HepG2 (cell line): ENCODE measurements around the gene ADCY1. TPM values are rescaled to one million over a fixed set of nuclear protein-coding genes. Genes with fewer than 3 reads are reported as not detected.

ENCODE experiments used
- HOXA9 ChIP-seq: sonication (generic); formaldehyde crosslinking; IDR thresholded peaks from 2 replicates; pipeline ENCODE4 v1.8.1; 2022; ENCODE audit warnings: missing genetic modification reagents, mild to moderate bottlenecking, moderate library complexity, borderline replicate concordance
- SIX4 ChIP-seq: sonication (generic); formaldehyde crosslinking; IDR thresholded peaks from 2 replicates; pipeline ENCODE4 v1.4.0; 2020; ENCODE audit warnings: missing genetic modification reagents
- ZNF652 ChIP-seq: IDR thresholded peaks from 2 replicates; pipeline ENCODE4 v1.6.1; 2016; ENCODE audit warnings: low read depth, borderline replicate concordance
- polyA plus RNA-seq, 8 experiments: library from polyadenylated mRNA; depleted of rRNA in 3 of 8; stranded (reverse) in 7 of 8; unstranded in 1 of 8; fragments of >200 nt; fragmentation: Illumina TruSeq in 4 of 8; extraction: Trizol in 4 of 8; gene quantifications; 2 replicates each; pipeline versions ENCODE4 v1.2.1 to v1.2.3, GENCODE V29; 2011 to 2016; ENCODE audit warnings: low read depth in 4 of 8, missing spikeins in 1 of 8, mixed read lengths in 1 of 8; ENCODE audit not compliant: insufficient read depth in 1 of 8
- total RNA-seq, 5 experiments: library from RNA; depleted of rRNA; stranded (reverse); fragments of >200 nt; fragmentation: Illumina TruSeq; extraction: Trizol; gene quantifications; 2 replicates each; pipeline ENCODE4 v1.2.3, GENCODE V29; 2016; ENCODE audit warnings: low read depth in 1 of 5
- TF ChIP-seq, protein P1 (sequence below): sonication (generic); formaldehyde crosslinking; IDR thresholded peaks from 2 replicates; pipeline ENCODE4 v1.4.0; 2020; ENCODE audit warnings: mild to moderate bottlenecking, missing genetic modification reagents
- TF ChIP-seq, protein P2 (sequence below): sonication (generic); formaldehyde crosslinking; IDR thresholded peaks from 2 replicates; pipeline ENCODE4 v1.5.0; 2020; ENCODE audit warnings: missing genetic modification reagents
- TF ChIP-seq, protein P3 (sequence below): sonication (generic); formaldehyde crosslinking; IDR thresholded peaks from one replicate; pipeline ENCODE4 v1.5.1; 2020; ENCODE audit warnings: mild to moderate bottlenecking, missing genetic modification reagents; ENCODE audit errors: not compliant biosample characterization
- TF ChIP-seq, protein P4 (sequence below), 2 experiments: fragments of 450-650 bp in 1 of 2; sonication (generic) in 1 of 2; formaldehyde crosslinking in 1 of 2; IDR thresholded peaks; 2 replicates each; pipeline versions ENCODE4 v1.6.1 to v1.8.0; 2016 to 2022; ENCODE audit warnings: antibody characterized with exemption in 1 of 2, mild to moderate bottlenecking in 1 of 2, missing genetic modification reagents in 1 of 2

ADCY1 gene
- total and polyA plus RNA-seq, 2 of the 13 experiments (the other 11 are each of a cell fraction or from before 2014, with no cell fraction given) = 0.80 to 1.2 TPM

DNA sequence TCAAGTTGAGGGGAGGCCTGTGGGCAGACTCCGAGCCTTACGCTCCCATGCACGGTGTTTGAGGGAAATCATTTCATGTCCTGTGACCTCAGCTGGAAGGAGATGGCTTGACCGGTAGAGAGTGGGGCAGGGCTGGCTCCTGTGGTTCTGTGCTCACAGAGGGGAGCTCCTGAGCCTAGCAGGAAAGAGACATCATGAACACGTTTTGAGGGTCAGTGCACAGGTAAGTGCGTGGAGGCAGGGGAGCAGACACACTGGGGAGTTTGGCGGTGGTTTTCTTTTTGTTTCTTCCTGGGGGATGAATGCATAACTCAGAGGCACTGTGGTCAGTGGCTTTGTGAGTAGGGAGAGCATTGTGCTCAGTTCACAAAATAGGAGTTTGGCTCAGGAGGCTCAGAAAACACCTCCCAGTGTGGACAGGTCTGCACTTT lies 22.5 kb downstream of the ADCY1 start (continued):
- TF ChIP-seq, protein P1, sequence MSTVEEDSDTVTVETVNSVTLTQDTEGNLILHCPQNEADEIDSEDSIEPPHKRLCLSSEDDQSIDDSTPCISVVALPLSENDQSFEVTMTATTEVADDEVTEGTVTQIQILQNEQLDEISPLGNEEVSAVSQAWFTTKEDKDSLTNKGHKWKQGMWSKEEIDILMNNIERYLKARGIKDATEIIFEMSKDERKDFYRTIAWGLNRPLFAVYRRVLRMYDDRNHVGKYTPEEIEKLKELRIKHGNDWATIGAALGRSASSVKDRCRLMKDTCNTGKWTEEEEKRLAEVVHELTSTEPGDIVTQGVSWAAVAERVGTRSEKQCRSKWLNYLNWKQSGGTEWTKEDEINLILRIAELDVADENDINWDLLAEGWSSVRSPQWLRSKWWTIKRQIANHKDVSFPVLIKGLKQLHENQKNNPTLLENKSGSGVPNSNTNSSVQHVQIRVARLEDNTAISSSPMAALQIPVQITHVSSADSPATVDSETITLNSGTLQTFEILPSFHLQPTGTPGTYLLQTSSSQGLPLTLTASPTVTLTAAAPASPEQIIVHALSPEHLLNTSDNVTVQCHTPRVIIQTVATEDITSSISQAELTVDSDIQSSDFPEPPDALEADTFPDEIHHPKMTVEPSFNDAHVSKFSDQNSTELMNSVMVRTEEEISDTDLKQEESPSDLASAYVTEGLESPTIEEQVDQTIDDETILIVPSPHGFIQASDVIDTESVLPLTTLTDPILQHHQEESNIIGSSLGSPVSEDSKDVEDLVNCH (CRISPR knock-in tag) = no peak
- TF ChIP-seq SIX4 (CRISPR knock-in tag) (no peak), HOXA9 (CRISPR knock-in tag) (no peak), ZNF652 (no peak)
- TF ChIP-seq, protein P2, sequence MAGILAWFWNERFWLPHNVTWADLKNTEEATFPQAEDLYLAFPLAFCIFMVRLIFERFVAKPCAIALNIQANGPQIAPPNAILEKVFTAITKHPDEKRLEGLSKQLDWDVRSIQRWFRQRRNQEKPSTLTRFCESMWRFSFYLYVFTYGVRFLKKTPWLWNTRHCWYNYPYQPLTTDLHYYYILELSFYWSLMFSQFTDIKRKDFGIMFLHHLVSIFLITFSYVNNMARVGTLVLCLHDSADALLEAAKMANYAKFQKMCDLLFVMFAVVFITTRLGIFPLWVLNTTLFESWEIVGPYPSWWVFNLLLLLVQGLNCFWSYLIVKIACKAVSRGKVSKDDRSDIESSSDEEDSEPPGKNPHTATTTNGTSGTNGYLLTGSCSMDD (CRISPR knock-in tag) = no peak
- TF ChIP-seq, protein P3, sequence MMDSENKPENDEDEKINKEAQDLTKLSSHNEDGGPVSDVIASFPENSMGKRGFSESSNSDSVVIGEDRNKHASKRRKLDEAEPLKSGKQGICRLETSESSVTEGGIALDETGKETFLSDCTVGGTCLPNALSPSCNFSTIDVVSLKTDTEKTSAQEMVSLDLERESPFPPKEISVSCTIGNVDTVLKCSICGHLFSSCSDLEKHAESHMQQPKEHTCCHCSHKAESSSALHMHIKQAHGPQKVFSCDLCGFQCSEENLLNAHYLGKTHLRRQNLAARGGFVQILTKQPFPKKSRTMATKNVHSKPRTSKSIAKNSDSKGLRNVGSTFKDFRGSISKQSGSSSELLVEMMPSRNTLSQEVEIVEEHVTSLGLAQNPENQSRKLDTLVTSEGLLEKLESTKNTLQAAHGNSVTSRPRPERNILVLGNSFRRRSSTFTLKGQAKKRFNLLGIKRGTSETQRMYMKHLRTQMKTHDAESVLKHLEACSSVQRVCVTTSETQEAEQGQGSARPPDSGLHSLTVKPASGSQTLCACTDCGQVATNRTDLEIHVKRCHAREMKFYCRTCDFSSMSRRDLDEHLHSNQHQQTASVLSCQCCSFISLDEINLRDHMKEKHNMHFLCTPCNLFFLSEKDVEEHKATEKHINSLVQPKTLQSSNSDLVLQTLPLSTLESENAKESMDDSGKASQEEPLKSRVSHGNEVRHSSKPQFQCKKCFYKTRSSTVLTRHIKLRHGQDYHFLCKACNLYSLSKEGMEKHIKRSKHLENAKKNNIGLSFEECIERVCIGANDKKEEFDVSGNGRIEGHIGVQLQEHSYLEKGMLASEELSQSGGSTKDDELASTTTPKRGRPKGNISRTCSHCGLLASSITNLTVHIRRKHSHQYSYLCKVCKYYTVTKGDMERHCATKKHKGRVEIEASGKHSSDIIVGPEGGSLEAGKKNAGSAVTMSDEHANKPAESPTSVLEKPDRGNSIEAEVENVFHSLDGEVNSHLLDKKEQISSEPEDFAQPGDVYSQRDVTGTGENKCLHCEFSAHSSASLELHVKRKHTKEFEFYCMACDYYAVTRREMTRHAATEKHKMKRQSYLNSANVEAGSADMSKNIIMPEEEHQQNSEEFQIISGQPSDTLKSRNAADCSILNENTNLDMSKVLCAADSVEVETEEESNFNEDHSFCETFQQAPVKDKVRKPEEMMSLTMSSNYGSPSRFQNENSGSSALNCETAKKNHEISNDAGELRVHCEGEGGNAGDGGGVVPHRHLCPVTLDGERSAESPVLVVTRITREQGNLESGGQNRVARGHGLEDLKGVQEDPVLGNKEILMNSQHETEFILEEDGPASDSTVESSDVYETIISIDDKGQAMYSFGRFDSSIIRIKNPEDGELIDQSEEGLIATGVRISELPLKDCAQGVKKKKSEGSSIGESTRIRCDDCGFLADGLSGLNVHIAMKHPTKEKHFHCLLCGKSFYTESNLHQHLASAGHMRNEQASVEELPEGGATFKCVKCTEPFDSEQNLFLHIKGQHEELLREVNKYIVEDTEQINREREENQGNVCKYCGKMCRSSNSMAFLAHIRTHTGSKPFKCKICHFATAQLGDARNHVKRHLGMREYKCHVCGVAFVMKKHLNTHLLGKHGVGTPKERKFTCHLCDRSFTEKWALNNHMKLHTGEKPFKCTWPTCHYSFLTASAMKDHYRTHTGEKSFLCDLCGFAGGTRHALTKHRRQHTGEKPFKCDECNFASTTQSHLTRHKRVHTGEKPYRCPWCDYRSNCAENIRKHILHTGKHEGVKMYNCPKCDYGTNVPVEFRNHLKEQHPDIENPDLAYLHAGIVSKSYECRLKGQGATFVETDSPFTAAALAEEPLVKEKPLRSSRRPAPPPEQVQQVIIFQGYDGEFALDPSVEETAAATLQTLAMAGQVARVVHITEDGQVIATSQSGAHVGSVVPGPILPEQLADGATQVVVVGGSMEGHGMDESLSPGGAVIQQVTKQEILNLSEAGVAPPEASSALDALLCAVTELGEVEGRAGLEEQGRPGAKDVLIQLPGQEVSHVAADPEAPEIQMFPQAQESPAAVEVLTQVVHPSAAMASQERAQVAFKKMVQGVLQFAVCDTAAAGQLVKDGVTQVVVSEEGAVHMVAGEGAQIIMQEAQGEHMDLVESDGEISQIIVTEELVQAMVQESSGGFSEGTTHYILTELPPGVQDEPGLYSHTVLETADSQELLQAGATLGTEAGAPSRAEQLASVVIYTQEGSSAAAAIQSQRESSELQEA (CRISPR knock-in tag) = no peak
- TF ChIP-seq, protein P4, sequence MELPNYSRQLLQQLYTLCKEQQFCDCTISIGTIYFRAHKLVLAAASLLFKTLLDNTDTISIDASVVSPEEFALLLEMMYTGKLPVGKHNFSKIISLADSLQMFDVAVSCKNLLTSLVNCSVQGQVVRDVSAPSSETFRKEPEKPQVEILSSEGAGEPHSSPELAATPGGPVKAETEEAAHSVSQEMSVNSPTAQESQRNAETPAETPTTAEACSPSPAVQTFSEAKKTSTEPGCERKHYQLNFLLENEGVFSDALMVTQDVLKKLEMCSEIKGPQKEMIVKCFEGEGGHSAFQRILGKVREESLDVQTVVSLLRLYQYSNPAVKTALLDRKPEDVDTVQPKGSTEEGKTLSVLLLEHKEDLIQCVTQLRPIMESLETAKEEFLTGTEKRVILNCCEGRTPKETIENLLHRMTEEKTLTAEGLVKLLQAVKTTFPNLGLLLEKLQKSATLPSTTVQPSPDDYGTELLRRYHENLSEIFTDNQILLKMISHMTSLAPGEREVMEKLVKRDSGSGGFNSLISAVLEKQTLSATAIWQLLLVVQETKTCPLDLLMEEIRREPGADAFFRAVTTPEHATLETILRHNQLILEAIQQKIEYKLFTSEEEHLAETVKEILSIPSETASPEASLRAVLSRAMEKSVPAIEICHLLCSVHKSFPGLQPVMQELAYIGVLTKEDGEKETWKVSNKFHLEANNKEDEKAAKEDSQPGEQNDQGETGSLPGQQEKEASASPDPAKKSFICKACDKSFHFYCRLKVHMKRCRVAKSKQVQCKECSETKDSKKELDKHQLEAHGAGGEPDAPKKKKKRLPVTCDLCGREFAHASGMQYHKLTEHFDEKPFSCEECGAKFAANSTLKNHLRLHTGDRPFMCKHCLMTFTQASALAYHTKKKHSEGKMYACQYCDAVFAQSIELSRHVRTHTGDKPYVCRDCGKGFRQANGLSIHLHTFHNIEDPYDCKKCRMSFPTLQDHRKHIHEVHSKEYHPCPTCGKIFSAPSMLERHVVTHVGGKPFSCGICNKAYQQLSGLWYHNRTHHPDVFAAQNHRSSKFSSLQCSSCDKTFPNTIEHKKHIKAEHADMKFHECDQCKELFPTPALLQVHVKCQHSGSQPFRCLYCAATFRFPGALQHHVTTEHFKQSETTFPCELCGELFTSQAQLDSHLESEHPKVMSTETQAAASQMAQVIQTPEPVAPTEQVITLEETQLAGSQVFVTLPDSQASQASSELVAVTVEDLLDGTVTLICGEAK (IDR thresholded peaks at IDR 0.05) = no peak
- TF ChIP-seq, protein P4 (CRISPR knock-in tag; IDR thresholded peaks at IDR 0.05) = no peak
